Adrenal gland (tissue), 5 donors: ENCODE data around the gene RBPJL.
A peak's percentile ranks its signal among the peaks of the same experiment; 100 is the strongest.

Source experiments
- CTCF ChIP-seq, 6 experiments: fragments of 450-650 bp in 4 of 6; fragments of 200-600 bp in 2 of 6; sonication (generic) in 1 of 6; IDR thresholded peaks; 1 replicate in 5 of 6; 2 replicates in 1 of 6; pipeline versions ENCODE4 v1.5.1 to v1.8.0; 2016 to 2021; ENCODE audit warnings: antibody characterized with exemption in 6 of 6, mild to moderate bottlenecking in 2 of 6, moderate library complexity in 1 of 6
- POLR2A ChIP-seq, 2 donors: fragments of 450-650 bp; IDR thresholded peaks; one replicate each; pipeline ENCODE4 v1.6.1; 2017; ENCODE audit warnings: antibody characterized with exemption in 2 of 2, mild to moderate bottlenecking in 2 of 2, moderate library complexity in 1 of 2
- donor health status: DM: no; HTN: no; CAD: no.

- TF ChIP-seq CTCF (IDR thresholded peaks at IDR 0.05) (peak in 5 of 6 experiments; percentile 42 to 58 (median 46)), POLR2A (IDR thresholded peaks at IDR 0.05) (no peak)
These were observed 16.3 kb downstream of the RBPJL start for GRCh38 chr20:45322952-45323383.
